ENCODE results near the gene BAIAP2L2. TPM values are rescaled to one million over a fixed set of nuclear protein-coding genes. Genes with fewer than 3 reads are reported as not detected.
"Not testable (repeated sequence)": the region's sequence is repeated elsewhere in the genome, so short reads cannot be mapped to it uniquely, and the experiment has no call there.

Gene BAIAP2L2, protein sequence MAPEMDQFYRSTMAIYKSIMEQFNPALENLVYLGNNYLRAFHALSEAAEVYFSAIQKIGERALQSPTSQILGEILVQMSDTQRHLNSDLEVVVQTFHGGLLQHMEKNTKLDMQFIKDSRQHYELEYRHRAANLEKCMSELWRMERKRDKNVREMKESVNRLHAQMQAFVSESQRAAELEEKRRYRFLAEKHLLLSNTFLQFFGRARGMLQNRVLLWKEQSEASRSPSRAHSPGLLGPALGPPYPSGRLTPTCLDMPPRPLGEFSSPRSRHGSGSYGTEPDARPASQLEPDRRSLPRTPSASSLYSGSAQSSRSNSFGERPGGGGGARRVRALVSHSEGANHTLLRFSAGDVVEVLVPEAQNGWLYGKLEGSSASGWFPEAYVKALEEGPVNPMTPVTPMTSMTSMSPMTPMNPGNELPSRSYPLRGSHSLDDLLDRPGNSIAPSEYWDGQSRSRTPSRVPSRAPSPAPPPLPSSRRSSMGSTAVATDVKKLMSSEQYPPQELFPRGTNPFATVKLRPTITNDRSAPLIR
- polyA plus RNA-seq (2011; rRNA removed), result 1.2 and 1.3 TPM in 2 replicates
- 0.33 and 0.67 TPM in 2 replicates for polyA minus RNA-seq (2011; rRNA and poly(A)+ RNA removed)

DNA sequence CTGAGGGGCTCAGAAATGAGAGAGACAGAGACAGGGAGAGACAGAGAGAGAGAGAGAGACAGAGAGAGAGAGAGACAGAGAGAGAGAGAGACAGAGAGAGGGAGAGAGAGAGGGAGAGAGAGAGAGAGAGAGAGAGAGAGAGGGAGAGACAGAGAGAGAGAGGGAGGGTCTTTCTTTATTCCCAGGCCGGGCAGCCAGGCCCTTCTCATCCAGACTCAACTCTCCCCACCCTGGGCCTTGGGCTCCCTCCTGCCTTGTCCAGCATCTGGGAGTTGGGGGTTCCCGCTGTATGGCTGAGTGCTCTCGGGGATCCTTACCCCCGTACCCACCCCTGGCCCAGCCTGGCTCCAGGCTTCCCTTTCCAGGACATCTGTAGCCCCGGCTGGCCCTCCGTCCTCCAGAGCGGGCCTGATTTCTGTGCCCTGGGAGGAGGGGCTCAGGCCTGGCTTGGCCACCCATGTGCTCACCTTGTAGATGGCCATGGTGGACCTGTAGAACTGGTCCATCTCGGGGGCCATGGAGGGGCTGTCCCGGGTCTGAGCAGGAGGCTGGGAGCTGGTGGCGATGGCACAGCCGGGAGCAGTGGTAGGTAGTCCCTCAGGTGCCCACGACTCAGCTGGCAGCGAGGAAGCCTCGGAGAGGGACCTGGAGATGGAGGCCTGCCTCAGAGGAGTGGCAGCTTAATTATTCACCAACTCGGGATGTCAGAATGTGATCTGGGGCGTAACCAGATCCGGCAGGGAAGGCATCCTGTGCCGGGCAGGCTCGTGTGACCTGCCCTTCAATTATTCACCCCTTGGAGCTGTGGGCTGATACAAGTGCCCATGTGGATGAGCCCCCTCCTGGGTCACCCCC lies at the start of gene BAIAP2L2:
BAIAP2L2 (minus strand) TSS at position 677 of the 855 bp plus-strand sequence; CDS start at position 518, 159 bp downstream.
- no peak for DNase-seq (ENCODE audit: low read depth)
- no peaks in the 10 kb centered on the region for H3K27me3 ChIP-seq (ENCODE audit: control insufficient read depth, insufficient read depth, low read length)
- TF ChIP-seq, protein P1, sequence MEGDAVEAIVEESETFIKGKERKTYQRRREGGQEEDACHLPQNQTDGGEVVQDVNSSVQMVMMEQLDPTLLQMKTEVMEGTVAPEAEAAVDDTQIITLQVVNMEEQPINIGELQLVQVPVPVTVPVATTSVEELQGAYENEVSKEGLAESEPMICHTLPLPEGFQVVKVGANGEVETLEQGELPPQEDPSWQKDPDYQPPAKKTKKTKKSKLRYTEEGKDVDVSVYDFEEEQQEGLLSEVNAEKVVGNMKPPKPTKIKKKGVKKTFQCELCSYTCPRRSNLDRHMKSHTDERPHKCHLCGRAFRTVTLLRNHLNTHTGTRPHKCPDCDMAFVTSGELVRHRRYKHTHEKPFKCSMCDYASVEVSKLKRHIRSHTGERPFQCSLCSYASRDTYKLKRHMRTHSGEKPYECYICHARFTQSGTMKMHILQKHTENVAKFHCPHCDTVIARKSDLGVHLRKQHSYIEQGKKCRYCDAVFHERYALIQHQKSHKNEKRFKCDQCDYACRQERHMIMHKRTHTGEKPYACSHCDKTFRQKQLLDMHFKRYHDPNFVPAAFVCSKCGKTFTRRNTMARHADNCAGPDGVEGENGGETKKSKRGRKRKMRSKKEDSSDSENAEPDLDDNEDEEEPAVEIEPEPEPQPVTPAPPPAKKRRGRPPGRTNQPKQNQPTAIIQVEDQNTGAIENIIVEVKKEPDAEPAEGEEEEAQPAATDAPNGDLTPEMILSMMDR (IDR thresholded peaks at IDR 0.05; ENCODE audit: insufficient read depth, low read depth, low read length), result no peak
- ChIA-PET POLR2A (no interaction called here), CTCF (interaction anchor here (0.7 to 1.1 kb wide), 3 partner anchors 11 to 152 kb away, joined by 3 read pairs; no protein-coding TSS in a partner anchor)
- no peak within 1 kb of the TSS for H3K4me3 ChIP-seq (ENCODE audit: low read depth, low read length)
- no peaks in the 10 kb centered on the region for H3K36me3 ChIP-seq (ENCODE audit: control insufficient read depth, insufficient read depth, low read length)

DNA sequence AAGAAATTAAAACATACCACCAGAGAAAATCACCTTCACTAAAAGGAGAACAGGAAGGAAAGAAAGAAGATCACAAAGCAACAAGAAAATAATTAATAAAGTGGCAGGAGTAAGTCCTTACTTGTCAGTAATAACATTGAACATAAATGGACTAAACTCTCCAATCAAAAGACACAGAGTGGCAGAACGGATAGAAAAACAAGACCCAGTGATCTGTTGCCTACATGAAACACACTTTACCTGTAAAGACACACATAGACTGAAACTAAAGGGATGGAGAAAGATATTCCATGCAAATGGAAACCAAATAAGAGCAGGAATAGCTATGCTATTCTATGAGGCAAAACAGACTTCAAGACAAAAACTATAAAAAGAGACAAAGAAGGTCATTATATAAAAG lies 45.2 kb upstream of the BAIAP2L2 start:
- Histone ChIP-seq H3K27me3 (ENCODE audit: control insufficient read depth, insufficient read depth, low read length) (no peaks in the 10 kb centered on the region), H3K4me3 (ENCODE audit: low read depth, low read length) (no peak overlapping the region), H3K36me3 (ENCODE audit: control insufficient read depth, insufficient read depth, low read length) (no peaks in the 10 kb centered on the region)
- DNase-seq (ENCODE audit: low read depth), result no peak
- ChIA-PET POLR2A (no interaction called here), CTCF (no interaction called here)
- TF ChIP-seq, protein P1 (IDR thresholded peaks at IDR 0.05; ENCODE audit: insufficient read depth, low read depth, low read length), result no peak

GRCh38 chr22:38154563-38154915 lies 44.1 kb upstream of the BAIAP2L2 start:
- POLR2A ChIA-PET; H3K36me3 ChIP-seq (ENCODE audit: control insufficient read depth, insufficient read depth, low read length); DNase-seq (ENCODE audit: low read depth); H3K27me3 ChIP-seq (ENCODE audit: control insufficient read depth, insufficient read depth, low read length); H3K4me3 ChIP-seq (ENCODE audit: low read depth, low read length): not testable (repeated sequence)
- CTCF ChIA-PET, result interaction anchor here (1.4 kb wide), 1 partner anchor 11 kb away, joined by 3 read pairs; no protein-coding TSS in a partner anchor

- Histone ChIP-seq H3K27me3 (ENCODE audit: control insufficient read depth, insufficient read depth, low read length) (no peaks in the 10 kb centered on the region), H3K4me3 (ENCODE audit: low read depth, low read length) (no peak overlapping the region), H3K36me3 (ENCODE audit: control insufficient read depth, insufficient read depth, low read length) (no peaks in the 10 kb centered on the region)
- TF ChIP-seq, protein P1 (IDR thresholded peaks at IDR 0.05; ENCODE audit: insufficient read depth, low read depth, low read length), result no peak
- ChIA-PET CTCF (interaction anchor here (1.4 kb wide), 1 partner anchor 10 kb away, joined by 3 read pairs; no protein-coding TSS in a partner anchor), POLR2A (no interaction called here)
- no peak for DNase-seq (ENCODE audit: low read depth)
Measured at GRCh38 chr22:38153821-38154562, 43.5 kb upstream of the BAIAP2L2 start.

DNA sequence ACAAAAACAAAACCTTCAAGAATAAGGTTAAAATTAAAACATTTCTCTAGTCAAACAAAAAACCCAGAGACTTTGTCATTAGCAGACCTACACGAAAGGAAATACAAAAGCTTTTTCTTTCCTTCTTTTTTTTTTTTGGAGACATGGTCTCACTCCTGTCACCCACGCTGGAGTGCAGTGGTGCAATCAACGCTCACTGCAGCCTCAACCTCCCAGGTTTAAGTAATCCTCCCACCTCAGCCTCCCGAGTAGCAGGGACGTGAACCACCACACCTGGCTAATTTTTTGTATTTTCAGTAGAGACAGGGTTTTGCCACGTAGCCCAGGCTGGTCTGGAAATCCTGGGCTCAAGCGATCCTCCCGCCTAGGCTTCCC lies 40.6 kb upstream of the BAIAP2L2 start:
- TF ChIP-seq, protein P1 (IDR thresholded peaks at IDR 0.05; ENCODE audit: insufficient read depth, low read depth, low read length), result no peak
- no peak overlapping the region for H3K4me3 ChIP-seq (ENCODE audit: low read depth, low read length)
- CTCF ChIA-PET, result no interaction called here
- H3K36me3 ChIP-seq (ENCODE audit: control insufficient read depth, insufficient read depth, low read length), result no peaks in the 10 kb centered on the region
- DNase-seq (ENCODE audit: low read depth), result no peak
- no peaks in the 10 kb centered on the region for H3K27me3 ChIP-seq (ENCODE audit: control insufficient read depth, insufficient read depth, low read length)
- POLR2A ChIA-PET, result no interaction called here

Data from BJ (cell line).